Aorta (tissue), 5 donors: Measurements from ENCODE around the gene CHCHD5. TPM values are rescaled to one million over a fixed set of nuclear protein-coding genes. Genes with fewer than 3 reads are reported as not detected.
A peak's percentile ranks its signal among the peaks of the same experiment; 100 is the strongest.
"Not testable (repeated sequence)": the region's sequence is repeated elsewhere in the genome, so short reads cannot be mapped to it uniquely, and the experiment has no call there.

ENCODE experiments used
- ATAC-seq: fragments of 200-7000 bp; cut with Tn5 transposase; one replicate; pipeline ENCODE4 v1.9.1; 2022; ENCODE audit warnings: moderate library complexity; ENCODE audit not compliant: low FRiP score
- DNase-seq, 2 donors: peaks; one replicate each; pipeline ENCODE4 v3.0.0-alpha.2; 2020
- H3K27ac ChIP-seq, 2 donors: one replicate each; pipeline ENCODE4 v1.5.1; 2013; ENCODE audit warnings: low read length in 2 of 2, mild to moderate bottlenecking in 2 of 2, moderate library complexity in 2 of 2, control low read depth in 1 of 2, inconsistent platforms in 1 of 2, low read depth in 1 of 2
- H3K27me3 ChIP-seq, 2 donors: one replicate each; pipeline ENCODE4 v1.6.1; 2013; ENCODE audit warnings: control low read depth in 1 of 2, low read length in 1 of 2, mild to moderate bottlenecking in 1 of 2, moderate library complexity in 1 of 2; ENCODE audit not compliant: insufficient read depth in 2 of 2, control insufficient read depth in 1 of 2
- H3K36me3 ChIP-seq, 2 donors: one replicate each; pipeline ENCODE4 v1.6.1; 2013; ENCODE audit warnings: control low read depth in 1 of 2, low read length in 1 of 2, mild to moderate bottlenecking in 1 of 2; ENCODE audit not compliant: insufficient read depth in 2 of 2, control insufficient read depth in 1 of 2
- H3K4me1 ChIP-seq, 2 donors: one replicate each; pipeline ENCODE4 v1.6.1; 2013; ENCODE audit warnings: low read length in 2 of 2, control low read depth in 1 of 2, mild to moderate bottlenecking in 1 of 2, moderate library complexity in 1 of 2; ENCODE audit not compliant: insufficient read depth in 2 of 2, control insufficient read depth in 1 of 2
- H3K4me3 ChIP-seq, 2 donors: one replicate each; pipeline ENCODE4 v1.5.1; 2013; ENCODE audit warnings: low read length in 2 of 2, control low read depth in 1 of 2, mild to moderate bottlenecking in 1 of 2
- H3K9me3 ChIP-seq: one replicate; pipeline ENCODE4 v1.6.1; 2013; ENCODE audit warnings: mild to moderate bottlenecking, low read length; ENCODE audit not compliant: control insufficient read depth
- WGBS, 2 donors: extraction: QIAGEN DNeasy Blood & Tissue Kit; methylation state at CpG; one replicate each; pipeline ENCODE4 v1.1.7; 2013; 5-methylcytosine and 5-hydroxymethylcytosine counted together
- intact Hi-C, 2 donors: fragments of 100-400 bp; cut with DNase I; formaldehyde crosslinking; loops; one replicate each; pipeline versions ENCODE4 v1.14.2 to v1.15.0; 2022
- long read RNA-seq, 2 donors: library from polyadenylated mRNA; unstranded; transcript quantifications; one replicate each; pipeline ENCODE4 v2.0.0, GENCODE V29; 2020 to 2021
- polyA plus RNA-seq, 2 donors: library from polyadenylated mRNA; stranded (reverse); fragments of 200-250 nt; gene quantifications; one replicate each; pipeline ENCODE4 v1.2.3, GENCODE V29; 2013
- total RNA-seq, 2 donors: library from RNA; stranded (reverse); fragmentation: NEBNext Ultra II Directional; extraction: Animal tissue kit (Norgen Biotek cat#: 25700); gene quantifications; one replicate each; pipeline ENCODE4 v1.2.1, GENCODE V29; 2021
- donor health status: healthy with polysubstance abuse.
- donor health status: Bipolar disorder and iron deficiency.
- donor health status: DM: no; HTN: no; CAD: no.
- donor health status: DM: no; HTN: no; CAD: no.
- donor health status: DM: yes; HTN: yes; CAD: no.

Gene CHCHD5
- total RNA-seq (10 to 100 TPM; 19.0 to 19.2 TPM), polyA plus RNA-seq (10 to 100 TPM; 27.7 to 32.0 TPM)
- long read RNA-seq, donor 1, partial matches to known transcripts = 3 of 15 reads
- long read RNA-seq, donor 1, other reads (novel, unspliced or antisense) = 9 of 15 reads
- long read RNA-seq, donor 2, partial matches to known transcripts = 0 of 1 reads
- long read RNA-seq, donor 2, other reads (novel, unspliced or antisense) = 1 of 1 reads

DNA sequence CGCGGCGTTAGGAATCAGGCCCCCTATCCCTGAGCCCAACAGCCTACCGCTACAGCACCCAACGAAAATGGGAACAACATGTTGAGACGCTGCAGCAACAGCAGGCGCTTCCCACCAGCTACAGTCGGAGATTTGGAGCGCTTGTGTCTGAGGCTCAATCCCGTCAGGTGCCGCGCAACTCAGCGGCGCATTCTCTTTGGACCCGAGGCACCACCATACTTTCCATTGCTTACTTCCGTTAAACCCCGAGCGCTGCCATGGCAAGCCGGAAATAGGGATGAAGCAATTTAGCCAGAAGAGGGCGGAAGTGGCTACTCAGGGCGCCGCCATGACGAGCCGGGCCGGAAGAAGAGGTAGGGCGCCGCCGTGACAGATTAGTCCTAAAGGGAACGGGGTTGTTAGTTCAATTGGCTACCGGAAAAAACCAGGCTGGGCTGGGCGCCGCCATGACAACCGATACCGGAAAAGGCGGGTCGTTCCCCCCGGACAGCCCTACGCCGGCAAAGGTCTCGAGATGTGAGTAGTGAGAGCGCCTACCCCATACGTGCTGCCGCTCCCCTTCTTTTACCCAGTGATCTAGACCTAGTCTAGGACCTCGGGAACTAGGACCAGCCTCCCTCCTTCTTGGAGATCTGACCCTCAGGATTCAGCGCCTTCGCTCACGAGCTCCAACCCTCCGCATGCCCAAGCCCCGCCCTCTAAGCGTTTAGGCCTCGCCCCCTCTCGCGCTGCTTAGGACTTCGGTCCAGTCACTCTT lies at the start of gene CHCHD5:
CHCHD5 (plus strand) TSS at position 476 of the 757 bp plus-strand sequence; CDS start at position 515, 39 bp downstream.
- H3K27me3 ChIP-seq = no peaks in the 10 kb centered on the region
- WGBS, 2 donors = 1% methylated on average over 54 of the region's 54 CpGs
- ATAC-seq (peak; percentile 96), DNase-seq (peak; percentile 97 to 98)
- peaks cover 0 to 2% of the 10 kb centered on the region in 2 donors for H3K4me1 ChIP-seq
- H3K27ac ChIP-seq = peak within 1 kb of the TSS in 1 of 2 donors; percentile 83
- H3K4me3 ChIP-seq = peak within 1 kb of the TSS; percentile 35 to 83
- H3K9me3 ChIP-seq = no peaks in the 10 kb centered on the region
- H3K36me3 ChIP-seq = no peaks in the 10 kb centered on the region
- intact Hi-C loops = loop anchor here (1.0 to 10.0 kb wide), 5 partner anchors 42 to 102 kb away; partner anchors contain the start of genes SLC20A1 (in 2 of the 2), TTL (in 2 of the 2) and POLR1B (in 1 of the 2)

GRCh38 chr2:112534826-112535225 lies 49.6 kb upstream of the CHCHD5 start:
- DNase-seq = no peak
- ATAC-seq = no peak
- H3K4me3 ChIP-seq = no peak overlapping the region
- no peaks in the 10 kb centered on the region for H3K9me3 ChIP-seq
- 42 to 63% methylated on average over 1 of the region's 1 CpG for WGBS, 2 donors
- no peak overlapping the region for H3K27ac ChIP-seq
- H3K27me3 ChIP-seq = no peaks in the 10 kb centered on the region
- no peaks in the 10 kb centered on the region for H3K4me1 ChIP-seq
- intact Hi-C loops = no loop called here
- H3K36me3 ChIP-seq = peaks cover 0 to 4% of the 10 kb centered on the region in 2 donors

- H3K4me3 ChIP-seq, intact Hi-C loops, H3K27me3 ChIP-seq, H3K4me1 ChIP-seq, ATAC-seq, H3K36me3 ChIP-seq, H3K27ac ChIP-seq, DNase-seq, H3K9me3 ChIP-seq: not testable (repeated sequence)
Measured at GRCh38 chr2:112536665-112537064, 47.7 kb upstream of the CHCHD5 start.

DNA sequence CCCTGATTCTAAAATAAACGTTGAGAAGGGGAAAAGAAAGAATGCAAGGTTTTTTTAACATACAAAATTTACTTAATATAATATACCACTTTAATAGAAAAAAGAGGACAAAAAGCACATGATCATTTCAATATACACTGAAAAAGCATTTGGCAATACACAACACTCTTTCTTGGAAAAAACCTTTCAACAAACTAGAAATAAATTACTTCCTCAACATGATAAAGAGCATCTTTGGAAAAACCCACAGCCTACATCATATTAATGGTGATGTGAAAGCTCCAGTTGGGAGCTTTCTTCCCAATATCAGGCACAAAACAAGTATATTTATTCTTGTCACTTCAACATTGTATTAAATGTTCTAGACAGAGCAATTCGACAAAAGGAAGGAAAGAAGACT lies 45.1 kb upstream of the CHCHD5 start:
- no peaks in the 10 kb centered on the region for H3K36me3 ChIP-seq
- intact Hi-C loops = no loop called here
- no peak for ATAC-seq
- DNase-seq = no peak
- H3K27me3 ChIP-seq = no peaks in the 10 kb centered on the region
- no peaks in the 10 kb centered on the region for H3K9me3 ChIP-seq
- peaks cover 0 to 5% of the 10 kb centered on the region in 2 donors for H3K4me1 ChIP-seq
- WGBS, 2 donors = 59 to 60% methylated on average over 2 of the region's 2 CpGs
- H3K27ac ChIP-seq = no peak overlapping the region
- H3K4me3 ChIP-seq = no peak overlapping the region

DNA sequence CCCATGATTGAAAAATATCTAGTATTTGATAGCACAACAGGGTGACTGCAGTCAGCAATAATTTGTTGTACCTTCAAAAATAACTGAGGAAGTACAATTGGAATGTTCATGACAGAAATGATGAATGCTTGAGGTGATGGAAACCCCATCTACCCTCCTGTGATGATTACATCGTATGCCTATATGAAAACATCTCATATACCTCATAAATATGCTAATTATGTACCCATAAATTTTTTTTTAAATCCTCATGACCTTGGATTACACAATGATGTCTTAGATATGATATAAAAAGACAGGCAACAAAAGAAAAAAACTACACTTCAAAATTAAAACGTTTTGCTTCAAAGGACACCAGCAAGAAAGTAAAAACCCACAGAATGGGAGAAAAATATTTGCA lies 43.5 kb upstream of the CHCHD5 start:
- Histone ChIP-seq H3K27ac (no peak overlapping the region), H3K27me3 (no peaks in the 10 kb centered on the region), H3K36me3 (no peaks in the 10 kb centered on the region), H3K4me3 (no peak overlapping the region), H3K4me1 (peaks cover 0 to 5% of the 10 kb centered on the region in 2 donors), H3K9me3 (no peaks in the 10 kb centered on the region)
- ATAC-seq = no peak
- intact Hi-C loops = loop anchor here (2.0 to 5.0 kb wide), 2 partner anchors 41 to 58 kb away; partner anchors contain the start of genes CHCHD5 (in 1 of the 2) and TTL (in 1 of the 2)
- no peak for DNase-seq
- WGBS, 2 donors = 36 to 43% methylated on average over 2 of the region's 2 CpGs

- intact Hi-C loops = loop anchor here (2.0 to 5.0 kb wide), 2 partner anchors 41 to 59 kb away; partner anchors contain the start of genes TTL (in 2 of the 2) and CHCHD5 (in 1 of the 2)
- peak overlapping the region; percentile 51 to 78 for H3K27ac ChIP-seq
- 15 to 18% methylated on average over 34 of the region's 34 CpGs for WGBS, 2 donors
- DNase-seq (peak; percentile 85 to 89), ATAC-seq (peak; percentile 91)
- no peaks in the 10 kb centered on the region for H3K27me3 ChIP-seq
- H3K4me3 ChIP-seq = peak overlapping the region; percentile 36 to 78
- no peaks in the 10 kb centered on the region for H3K9me3 ChIP-seq
- H3K36me3 ChIP-seq = peaks cover 0 to 3% of the 10 kb centered on the region in 2 donors
- peaks cover 0 to 5% of the 10 kb centered on the region in 2 donors for H3K4me1 ChIP-seq
Measured at GRCh38 chr2:112541315-112542122, 42.9 kb upstream of the CHCHD5 start.

DNA sequence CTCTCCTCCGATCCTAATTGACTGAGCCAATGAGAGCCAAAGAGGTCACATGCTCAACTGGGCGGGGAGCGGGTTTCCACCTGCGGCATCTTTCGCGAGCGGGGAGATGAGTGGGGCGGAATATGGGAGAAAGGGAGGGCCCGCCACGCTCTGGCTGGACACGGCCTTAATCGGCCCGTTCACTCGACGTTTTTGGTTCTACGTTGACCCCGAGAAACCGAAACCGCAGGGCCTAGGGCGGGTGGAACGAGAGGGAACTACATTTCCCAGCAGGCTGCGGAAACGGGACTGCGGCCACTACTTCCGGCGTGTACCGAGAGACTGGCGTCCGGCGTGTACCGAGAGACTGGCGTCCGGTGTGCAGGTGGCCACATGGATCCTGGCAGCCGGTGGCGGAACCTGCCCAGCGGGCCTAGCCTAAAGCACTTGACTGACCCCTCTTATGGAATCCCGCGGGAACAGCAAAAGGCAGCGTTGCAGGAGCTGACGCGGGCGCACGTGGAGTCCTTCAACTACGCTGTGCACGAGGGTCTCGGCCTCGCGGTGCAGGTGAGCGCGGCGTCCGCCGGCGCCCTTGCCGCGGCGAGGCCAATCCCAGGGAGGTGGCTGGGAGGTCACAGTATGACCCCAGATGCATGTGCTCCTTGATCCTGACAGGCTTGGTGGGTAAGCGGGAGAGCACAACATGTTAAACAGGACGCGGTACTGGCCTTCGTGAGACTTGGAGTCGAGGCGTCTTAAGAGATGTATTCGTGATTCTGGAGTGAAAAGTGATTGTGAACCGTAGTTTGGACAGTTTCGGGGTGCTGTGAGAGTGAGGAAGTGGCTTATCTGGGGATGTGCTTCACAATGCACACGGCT lies 42.1 kb upstream of the CHCHD5 start, which contains the start of gene POLR1B:
POLR1B (plus strand) TSS at position 343 of the 861 bp plus-strand sequence; CDS start at position 373, 30 bp downstream.
- DNase-seq (peak; percentile 90 to 93), ATAC-seq (peak; percentile 96)
- no peaks in the 10 kb centered on the region for H3K9me3 ChIP-seq
- peaks cover 3% of the 10 kb centered on the region in 2 donors for H3K36me3 ChIP-seq
- H3K27ac ChIP-seq = peak within 1 kb of the TSS; percentile 51 to 78
- peak within 1 kb of the TSS; percentile 36 to 78 for H3K4me3 ChIP-seq
- H3K4me1 ChIP-seq = peaks cover 0 to 5% of the 10 kb centered on the region in 2 donors
- intact Hi-C loops = loop anchor here in 1 of 2 donors (2.0 to 5.0 kb wide), 2 partner anchors 40 to 60 kb away; partner anchors contain the start of genes CHCHD5 and TTL
- WGBS, 2 donors = 0% methylated on average over 67 of the region's 67 CpGs
- H3K27me3 ChIP-seq = no peaks in the 10 kb centered on the region
